Type B pancreatic cell (in vitro differentiated cells): ENCODE measurements around the gene SH3BGRL3. TPM values are rescaled to one million over a fixed set of nuclear protein-coding genes. Genes with fewer than 3 reads are reported as not detected.

Experiments used
- DNase-seq: peaks from one replicate; pipeline ENCODE4 v3.0.0; 2021; ENCODE audit warnings: mixed read lengths; ENCODE audit not compliant: unreplicated experiment; ENCODE audit errors: extremely low spot score
- H3K27ac Mint-ChIP-seq: 2 replicates; pipeline ENCODE4 v1.8.0; 2021; ENCODE audit warnings: mild to moderate bottlenecking, mixed read lengths
- H3K27me3 Mint-ChIP-seq: 2 replicates; pipeline ENCODE4 v1.8.0; 2021; ENCODE audit warnings: mixed read lengths
- H3K36me3 Mint-ChIP-seq: 2 replicates; pipeline ENCODE4 v1.8.0; 2021; ENCODE audit warnings: mixed read lengths
- H3K4me1 Mint-ChIP-seq: one replicate; pipeline ENCODE4 v1.8.0; 2021; ENCODE audit warnings: mixed read lengths; ENCODE audit not compliant: unreplicated experiment
- H3K4me3 Mint-ChIP-seq: 2 replicates; pipeline ENCODE4 v1.8.0; 2021; ENCODE audit warnings: mild to moderate bottlenecking, mixed read lengths
- H3K9me3 Mint-ChIP-seq: 2 replicates; pipeline ENCODE4 v1.8.0; 2021; ENCODE audit warnings: mixed read lengths
- total RNA-seq: library from RNA; stranded (reverse); gene quantifications from 2 replicates; pipeline ENCODE4 v1.2.1, GENCODE V29; 2021; ENCODE audit warnings: low replicate concordance
- TF ChIP-seq, protein P1 (sequence below): fragments of 200-600 bp; sonication (generic); conservative IDR thresholded peaks from 2 replicates; pipeline ENCODE4 v1.5.0; 2021; ENCODE audit warnings: antibody characterized with exemption, mild to moderate bottlenecking

Gene SH3BGRL3
- total RNA-seq, 1 donor from 2014 or later = 78.1 TPM

DNA sequence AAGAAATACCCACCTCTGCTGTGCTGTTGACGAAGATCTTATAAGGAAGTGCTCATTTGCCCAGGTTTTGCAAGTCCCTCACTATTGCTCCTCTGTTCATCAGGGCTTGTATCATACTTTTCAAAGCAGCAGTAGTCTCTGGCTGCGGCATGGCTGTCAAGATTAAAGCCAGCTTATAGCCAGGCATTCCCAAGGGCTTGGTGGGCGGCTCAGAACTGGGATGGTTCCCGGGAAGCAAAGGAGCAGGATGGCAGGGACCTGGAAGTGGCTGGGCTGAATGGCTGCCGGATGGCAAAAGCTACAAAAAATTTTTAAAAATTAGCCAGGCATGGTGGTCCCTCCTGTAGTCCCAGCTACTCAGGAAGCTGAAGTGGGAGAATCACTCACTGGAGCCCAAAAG is 16.7 kb upstream of the SH3BGRL3 start:
- peaks cover 26% of the 10 kb centered on the region for H3K36me3 Mint-ChIP-seq
- H3K9me3 Mint-ChIP-seq = no peaks in the 10 kb centered on the region
- TF ChIP-seq, protein P1, sequence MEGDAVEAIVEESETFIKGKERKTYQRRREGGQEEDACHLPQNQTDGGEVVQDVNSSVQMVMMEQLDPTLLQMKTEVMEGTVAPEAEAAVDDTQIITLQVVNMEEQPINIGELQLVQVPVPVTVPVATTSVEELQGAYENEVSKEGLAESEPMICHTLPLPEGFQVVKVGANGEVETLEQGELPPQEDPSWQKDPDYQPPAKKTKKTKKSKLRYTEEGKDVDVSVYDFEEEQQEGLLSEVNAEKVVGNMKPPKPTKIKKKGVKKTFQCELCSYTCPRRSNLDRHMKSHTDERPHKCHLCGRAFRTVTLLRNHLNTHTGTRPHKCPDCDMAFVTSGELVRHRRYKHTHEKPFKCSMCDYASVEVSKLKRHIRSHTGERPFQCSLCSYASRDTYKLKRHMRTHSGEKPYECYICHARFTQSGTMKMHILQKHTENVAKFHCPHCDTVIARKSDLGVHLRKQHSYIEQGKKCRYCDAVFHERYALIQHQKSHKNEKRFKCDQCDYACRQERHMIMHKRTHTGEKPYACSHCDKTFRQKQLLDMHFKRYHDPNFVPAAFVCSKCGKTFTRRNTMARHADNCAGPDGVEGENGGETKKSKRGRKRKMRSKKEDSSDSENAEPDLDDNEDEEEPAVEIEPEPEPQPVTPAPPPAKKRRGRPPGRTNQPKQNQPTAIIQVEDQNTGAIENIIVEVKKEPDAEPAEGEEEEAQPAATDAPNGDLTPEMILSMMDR = no peak
- H3K27me3 Mint-ChIP-seq = no peaks in the 10 kb centered on the region
- H3K4me1 Mint-ChIP-seq = no peaks in the 10 kb centered on the region
- H3K27ac Mint-ChIP-seq = no peak overlapping the region
- DNase-seq = no peak
- H3K4me3 Mint-ChIP-seq = no peak overlapping the region

DNA sequence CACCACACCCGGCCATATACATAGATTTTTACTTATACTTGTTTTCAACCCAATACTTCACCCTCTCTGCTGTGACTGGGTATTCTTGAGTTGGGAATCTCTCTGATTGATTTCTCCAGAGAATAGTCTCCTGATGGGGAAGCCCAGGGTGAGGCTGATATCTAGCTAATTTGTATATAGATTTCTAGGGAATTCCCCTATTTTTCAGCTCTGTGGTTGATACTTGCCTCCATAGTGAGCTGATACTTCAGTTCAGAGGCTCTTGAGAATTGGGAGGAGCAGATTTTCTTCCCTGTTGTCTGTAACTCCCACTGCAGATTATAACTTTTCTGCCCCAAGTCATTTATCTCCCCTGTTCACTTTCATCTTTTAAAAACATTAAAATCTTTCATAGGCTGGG is 14.5 kb upstream of the SH3BGRL3 start:
- Mint-ChIP-seq H3K4me1 (no peaks in the 10 kb centered on the region), H3K27ac (no peak overlapping the region), H3K9me3 (no peaks in the 10 kb centered on the region), H3K4me3 (no peak overlapping the region), H3K27me3 (no peaks in the 10 kb centered on the region), H3K36me3 (peaks cover 29% of the 10 kb centered on the region)
- no peak for DNase-seq
- TF ChIP-seq, protein P1 = no peak

DNA sequence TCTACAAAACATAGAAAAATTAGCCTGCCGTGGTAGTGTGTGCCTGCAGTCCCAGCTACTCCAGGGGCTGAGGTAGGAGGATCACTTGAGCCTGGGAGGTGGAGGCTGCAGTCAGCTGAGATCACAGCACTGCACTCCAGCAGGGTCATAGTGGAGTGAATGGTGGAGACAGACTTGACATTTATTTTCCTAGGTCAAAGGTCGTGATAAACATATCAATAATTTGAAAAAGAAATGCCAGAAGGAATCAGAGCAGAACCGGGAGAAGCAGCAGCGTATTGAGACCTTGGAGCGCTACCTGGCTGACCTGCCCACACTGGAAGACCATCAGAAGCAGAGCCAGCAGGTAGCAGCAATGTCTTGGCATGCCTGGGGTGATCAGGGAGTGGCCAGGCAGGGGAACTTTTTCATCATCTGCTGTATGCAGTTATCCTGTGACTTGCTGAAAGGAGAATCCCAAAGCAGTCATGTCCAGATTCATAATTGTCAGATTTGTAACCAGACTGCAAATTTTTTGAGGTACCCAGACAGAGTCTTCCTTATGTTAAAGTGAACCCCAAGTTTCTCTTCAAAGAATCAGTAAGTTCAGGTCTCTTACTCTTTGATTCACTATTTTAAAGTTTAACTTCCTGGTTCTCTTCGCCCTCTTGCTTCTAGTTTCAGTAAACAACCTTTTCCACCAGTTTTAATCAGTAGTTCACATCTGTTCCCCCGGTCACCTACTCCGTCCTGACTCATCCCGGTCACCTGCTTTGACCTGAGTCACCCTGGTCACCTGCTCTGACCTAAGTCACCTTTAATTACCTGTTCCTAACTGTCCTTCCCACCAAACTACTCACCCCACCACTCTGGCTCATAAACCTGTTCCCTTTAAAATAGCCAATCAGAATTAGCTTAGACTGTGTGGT is 11.3 kb upstream of the SH3BGRL3 start:
- no peak overlapping the region for H3K4me3 Mint-ChIP-seq
- TF ChIP-seq, protein P1 = no peak
- no peak for DNase-seq
- peaks cover 32% of the 10 kb centered on the region for H3K36me3 Mint-ChIP-seq
- no peaks in the 10 kb centered on the region for H3K27me3 Mint-ChIP-seq
- H3K9me3 Mint-ChIP-seq = no peaks in the 10 kb centered on the region
- H3K27ac Mint-ChIP-seq = peak overlapping the region; percentile 52
- no peaks in the 10 kb centered on the region for H3K4me1 Mint-ChIP-seq

DNA sequence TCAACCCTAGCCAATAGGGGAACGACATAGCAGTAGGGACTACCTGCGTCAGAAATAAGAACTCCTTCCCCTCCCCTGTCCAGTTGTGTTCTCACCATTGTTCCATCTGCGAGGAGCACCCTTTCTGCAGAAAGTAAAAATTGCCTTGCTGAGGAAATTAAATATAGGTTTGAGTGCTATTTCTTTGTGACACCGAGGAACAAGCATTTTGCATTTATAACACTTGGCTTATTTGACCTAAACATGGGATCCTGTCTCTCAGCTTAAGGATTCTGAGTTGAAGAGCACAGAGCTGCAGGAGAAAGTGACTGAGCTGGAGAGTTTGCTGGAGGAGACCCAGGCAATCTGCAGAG is 10.7 kb upstream of the SH3BGRL3 start:
- DNase-seq = no peak
- TF ChIP-seq, protein P1 = no peak
- no peak overlapping the region for H3K4me3 Mint-ChIP-seq
- H3K27me3 Mint-ChIP-seq = no peaks in the 10 kb centered on the region
- H3K9me3 Mint-ChIP-seq = no peaks in the 10 kb centered on the region
- H3K36me3 Mint-ChIP-seq = peaks cover 31% of the 10 kb centered on the region
- H3K27ac Mint-ChIP-seq = no peak overlapping the region
- H3K4me1 Mint-ChIP-seq = no peaks in the 10 kb centered on the region

DNA sequence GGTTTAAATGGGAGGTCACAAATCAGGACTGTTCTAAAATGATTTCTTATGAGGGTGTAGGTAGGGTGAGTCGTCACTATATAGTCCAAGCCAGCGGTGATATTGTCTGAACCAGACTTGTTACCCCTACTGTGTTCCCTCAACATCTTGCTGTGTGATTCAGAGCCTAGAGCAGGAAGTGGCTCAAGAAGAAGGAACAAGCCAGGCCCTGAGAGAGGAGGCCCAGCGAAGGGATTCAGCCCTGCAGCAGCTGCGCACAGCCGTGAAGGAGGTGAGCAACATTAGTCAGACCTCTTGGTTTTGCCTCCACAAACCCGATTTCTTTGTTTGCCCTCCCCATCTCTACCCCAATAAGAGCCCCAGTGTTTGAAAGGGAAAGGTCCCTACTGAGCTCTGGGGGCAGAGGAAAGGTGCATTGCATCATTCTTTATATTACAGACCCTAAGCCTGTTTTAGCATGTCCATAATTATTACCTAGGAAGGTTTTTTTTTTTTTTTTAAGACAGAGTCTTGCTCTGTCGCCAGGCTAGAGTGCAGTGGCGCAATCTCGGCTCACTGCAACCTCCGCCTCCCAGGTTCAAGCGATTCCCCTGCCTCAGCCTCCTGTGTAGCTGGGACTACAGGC is 5.0 kb upstream of the SH3BGRL3 start:
- H3K4me3 Mint-ChIP-seq = no peak overlapping the region
- TF ChIP-seq, protein P1 = no peak
- H3K4me1 Mint-ChIP-seq = peaks cover 35% of the 10 kb centered on the region
- H3K36me3 Mint-ChIP-seq = peaks cover 22% of the 10 kb centered on the region
- H3K9me3 Mint-ChIP-seq = no peaks in the 10 kb centered on the region
- H3K27ac Mint-ChIP-seq = peak overlapping the region; percentile 89
- no peak for DNase-seq
- no peaks in the 10 kb centered on the region for H3K27me3 Mint-ChIP-seq
